Natural killer cell (primary cell): ENCODE results near the gene ZNRF3. TPM values are rescaled to one million over a fixed set of nuclear protein-coding genes. Genes with fewer than 3 reads are reported as not detected.

Experiments
- ATAC-seq, 3 donors: fragments of 150-1000 bp in 2 of 3; fragments of 200-7000 bp in 1 of 3; cut with Tn5 transposase; 1 replicate in 1 of 3; 2 replicates in 2 of 3; pipeline ENCODE4 v1.10.0; 2021; ENCODE audit warnings: mild to moderate bottlenecking in 2 of 3, moderate library complexity in 2 of 3
- DNase-seq, 2 donors: peaks; one replicate each; pipeline versions ENCODE4 v3.0.0 to v3.0.0-alpha.2; 2013 to 2021; ENCODE audit warnings: mixed read lengths in 1 of 2
- H3K27ac ChIP-seq: one replicate; pipeline ENCODE4 v1.5.1; 2013; ENCODE audit warnings: mild to moderate bottlenecking, low read length
- H3K27me3 ChIP-seq: one replicate; pipeline ENCODE4 v1.6.1; 2013; ENCODE audit warnings: low read length; ENCODE audit not compliant: control insufficient read depth, insufficient read depth
- H3K36me3 ChIP-seq: one replicate; pipeline ENCODE4 v1.6.1; 2013; ENCODE audit warnings: low read length; ENCODE audit not compliant: control insufficient read depth, insufficient read depth
- H3K4me1 ChIP-seq: one replicate; pipeline ENCODE4 v1.6.1; 2013; ENCODE audit warnings: low read length; ENCODE audit not compliant: control insufficient read depth, insufficient read depth
- H3K4me3 ChIP-seq: one replicate; pipeline ENCODE4 v1.5.1; 2013; ENCODE audit warnings: low read length
- H3K9me3 ChIP-seq: one replicate; pipeline ENCODE4 v1.6.1; 2013; ENCODE audit warnings: low read length; ENCODE audit not compliant: control insufficient read depth, insufficient read depth
- H3K27ac Mint-ChIP-seq, 2 donors: one replicate each; pipeline ENCODE4 v1.8.0; 2022; ENCODE audit warnings: mild to moderate bottlenecking in 2 of 2, mixed read lengths in 2 of 2, moderate library complexity in 1 of 2
- H3K27me3 Mint-ChIP-seq, 2 donors: one replicate each; pipeline ENCODE4 v1.8.0; 2022; ENCODE audit warnings: low read depth in 2 of 2, mixed read lengths in 2 of 2
- H3K36me3 Mint-ChIP-seq: one replicate; pipeline ENCODE4 v1.8.0; 2022; ENCODE audit warnings: mixed read lengths
- H3K4me1 Mint-ChIP-seq, 2 donors: one replicate each; pipeline ENCODE4 v1.8.0; 2022; ENCODE audit warnings: mixed read lengths in 2 of 2
- H3K4me3 Mint-ChIP-seq: one replicate; pipeline ENCODE4 v1.8.0; 2022; ENCODE audit warnings: mild to moderate bottlenecking, moderate library complexity, mixed read lengths
- H3K9me3 Mint-ChIP-seq, 2 donors: one replicate each; pipeline ENCODE4 v1.8.0; 2022; ENCODE audit warnings: mixed read lengths in 2 of 2
- CTCF ChIP-seq: fragments of 200-600 bp; IDR thresholded peaks from one replicate; pipeline ENCODE4 v1.8.0; 2022; ENCODE audit warnings: antibody characterized with exemption
- WGBS: methylation state at CpG from one replicate; pipeline ENCODE4 v1.1.7; 2013; ENCODE audit warnings: missing lambda C conversion rate; ENCODE audit not compliant: insufficient coverage; 5-methylcytosine and 5-hydroxymethylcytosine counted together
- intact Hi-C: fragments of 100-400 bp; cut with micrococcal nuclease; formaldehyde crosslinking; loops from one replicate; pipeline ENCODE4 v1.14.2; 2022
- total RNA-seq, 4 donors: library from RNA; stranded (reverse); fragments of 120-200 nt in 1 of 4; gene quantifications; one replicate each; pipeline versions ENCODE4 v1.2.3 to v1.2.4, GENCODE V29; 2013 to 2022

ZNRF3 gene
- total RNA-seq, 3 donors from 2014 or later (not counting 1 experiment from before 2014, with no cell fraction given): 0.23 to 0.34 (median 0.33) TPM

- H3K27ac Mint-ChIP-seq: no peak overlapping the region
- peaks cover 0 to 2% of the 10 kb centered on the region in 2 donors for H3K9me3 Mint-ChIP-seq
- DNase-seq: no peak
- H3K4me3 ChIP-seq: no peak overlapping the region
- no peaks in the 10 kb centered on the region for H3K27me3 ChIP-seq
- no peaks in the 10 kb centered on the region for H3K36me3 ChIP-seq
- intact Hi-C loops: no loop called here
- no peaks in the 10 kb centered on the region for H3K36me3 Mint-ChIP-seq
- H3K4me1 Mint-ChIP-seq: no peaks in the 10 kb centered on the region
- H3K9me3 ChIP-seq: peaks cover 3% of the 10 kb centered on the region
- H3K4me3 Mint-ChIP-seq: no peak overlapping the region
- WGBS: 92% methylated on average over 5 of the region's 5 CpGs
- no peak for ATAC-seq
- no peaks in the 10 kb centered on the region for H3K4me1 ChIP-seq
- no peak for TF ChIP-seq CTCF
- no peak overlapping the region for H3K27ac ChIP-seq
- peaks cover 57 to 72% of the 10 kb centered on the region in 2 donors for H3K27me3 Mint-ChIP-seq
Measured at GRCh38 chr22:28942333-28942732, 59.0 kb downstream of the ZNRF3 start.

- no peaks in the 10 kb centered on the region for H3K27me3 ChIP-seq
- Mint-ChIP-seq H3K9me3 (peaks cover 2% of the 10 kb centered on the region in 2 donors), H3K4me3 (no peak overlapping the region), H3K4me1 (no peaks in the 10 kb centered on the region), H3K27ac (no peak overlapping the region), H3K27me3 (peaks cover 54 to 70% of the 10 kb centered on the region in 2 donors), H3K36me3 (no peaks in the 10 kb centered on the region)
- no peaks in the 10 kb centered on the region for H3K36me3 ChIP-seq
- intact Hi-C loops: no loop called here
- H3K4me3 ChIP-seq: no peak overlapping the region
- H3K4me1 ChIP-seq: no peaks in the 10 kb centered on the region
- peaks cover 3% of the 10 kb centered on the region for H3K9me3 ChIP-seq
- no peak for TF ChIP-seq CTCF
- DNase-seq (no peak), ATAC-seq (no peak)
- WGBS: 73% methylated on average over 7 of the region's 7 CpGs
- no peak overlapping the region for H3K27ac ChIP-seq
Measured at GRCh38 chr22:28942801-28943500, 59.6 kb downstream of the ZNRF3 start.

GRCh38 chr22:28943501-28943879 lies 60.1 kb downstream of the ZNRF3 start:
- intact Hi-C loops: no loop called here
- no peaks in the 10 kb centered on the region for H3K4me1 ChIP-seq
- Mint-ChIP-seq H3K4me3 (no peak overlapping the region), H3K36me3 (no peaks in the 10 kb centered on the region), H3K9me3 (peaks cover 2% of the 10 kb centered on the region in 2 donors), H3K4me1 (no peaks in the 10 kb centered on the region), H3K27ac (no peak overlapping the region), H3K27me3 (peaks cover 51 to 64% of the 10 kb centered on the region in 2 donors)
- no peaks in the 10 kb centered on the region for H3K36me3 ChIP-seq
- H3K4me3 ChIP-seq: no peak overlapping the region
- ATAC-seq (no peak), DNase-seq (no peak)
- peaks cover 3% of the 10 kb centered on the region for H3K9me3 ChIP-seq
- H3K27ac ChIP-seq: no peak overlapping the region
- TF ChIP-seq CTCF: no peak
- H3K27me3 ChIP-seq: no peaks in the 10 kb centered on the region
- no CpG with 5 or more reads among the region's 2 CpGs for WGBS

GRCh38 chr22:28947125-28947524 lies 63.8 kb downstream of the ZNRF3 start:
- intact Hi-C loops: no loop called here
- H3K9me3 Mint-ChIP-seq: peaks cover 2% of the 10 kb centered on the region in 2 donors
- H3K4me1 Mint-ChIP-seq: no peaks in the 10 kb centered on the region
- ATAC-seq (no peak), DNase-seq (no peak)
- no peaks in the 10 kb centered on the region for H3K36me3 ChIP-seq
- H3K27ac ChIP-seq: no peak overlapping the region
- H3K27ac Mint-ChIP-seq: no peak overlapping the region
- no peak for TF ChIP-seq CTCF
- peaks cover 53 to 63% of the 10 kb centered on the region in 2 donors for H3K27me3 Mint-ChIP-seq
- WGBS: no CpG with 5 or more reads among the region's 1 CpG
- no peak overlapping the region for H3K4me3 ChIP-seq
- H3K4me1 ChIP-seq: no peaks in the 10 kb centered on the region
- peaks cover 4% of the 10 kb centered on the region for H3K27me3 ChIP-seq
- no peaks in the 10 kb centered on the region for H3K36me3 Mint-ChIP-seq
- peaks cover 3% of the 10 kb centered on the region for H3K9me3 ChIP-seq
- no peak overlapping the region for H3K4me3 Mint-ChIP-seq
